ENCODE measurements around the gene LRRFIP1.

The LRRFIP1 gene

GRCh38 chr2:237670641-237671040 lies 43.3 kb downstream of the LRRFIP1 start:
- H3K4me3 ChIP-seq (replicated peaks in 1 of 2; ENCODE audit: low read depth in 2 of 2, low read length in 2 of 2) = no peak overlapping the region
- no peak for DNase-seq (ENCODE audit: low read depth in 2 of 2)
- no peak for TF ChIP-seq CTCF (IDR thresholded peaks at IDR 0.05; ENCODE audit: low read depth, low read length)

- H3K4me3 ChIP-seq (replicated peaks in 1 of 2; ENCODE audit: low read depth in 2 of 2, low read length in 2 of 2) = no peak overlapping the region
- no peak for DNase-seq (ENCODE audit: low read depth in 2 of 2)
- no peak for TF ChIP-seq CTCF (IDR thresholded peaks at IDR 0.05; ENCODE audit: low read depth, low read length)
Observed at GRCh38 chr2:237671466-237672138, 44.2 kb downstream of the LRRFIP1 start.

- no peak overlapping the region for H3K4me3 ChIP-seq (replicated peaks in 1 of 2; ENCODE audit: low read depth in 2 of 2, low read length in 2 of 2)
- TF ChIP-seq CTCF (IDR thresholded peaks at IDR 0.05; ENCODE audit: low read depth, low read length) = no peak
- DNase-seq (ENCODE audit: low read depth in 2 of 2) = no peak
Observed at GRCh38 chr2:237672731-237673129, 45.3 kb downstream of the LRRFIP1 start.

GRCh38 chr2:237673130-237674001 lies 46.0 kb downstream of the LRRFIP1 start:
- peak; percentile 65 to 66 for DNase-seq (ENCODE audit: low read depth in 2 of 2)
- no peak overlapping the region for H3K4me3 ChIP-seq (replicated peaks in 1 of 2; ENCODE audit: low read depth in 2 of 2, low read length in 2 of 2)

GRCh38 chr2:237674731-237675276 lies 47.4 kb downstream of the LRRFIP1 start:
- peak overlapping the region in 1 of 2 donors; percentile 1 for H3K4me3 ChIP-seq (replicated peaks in 1 of 2; ENCODE audit: low read depth in 2 of 2, low read length in 2 of 2)
- peak; percentile 80 to 94 for DNase-seq (ENCODE audit: low read depth in 2 of 2)
- TF ChIP-seq CTCF (IDR thresholded peaks at IDR 0.05; ENCODE audit: low read depth, low read length) = no peak

More at GRCh38 chr2:237673130-237674001, 46.0 kb downstream of the LRRFIP1 start:
- TF ChIP-seq CTCF (IDR thresholded peaks at IDR 0.05; ENCODE audit: low read depth, low read length) = peak; percentile 54

GRCh38 chr2:237675316-237675715 lies 47.9 kb downstream of the LRRFIP1 start:
- peak overlapping the region in 1 of 2 donors; percentile 1 for H3K4me3 ChIP-seq (replicated peaks in 1 of 2; ENCODE audit: low read depth in 2 of 2, low read length in 2 of 2)
- no peak for DNase-seq (ENCODE audit: low read depth in 2 of 2)
- no peak for TF ChIP-seq CTCF (IDR thresholded peaks at IDR 0.05; ENCODE audit: low read depth, low read length)

Data from cardiac fibroblast (primary cell).